Lower leg skin (tissue), 4 donors: ENCODE data around the gene NOL4L. TPM values are rescaled to one million over a fixed set of nuclear protein-coding genes. Genes with fewer than 3 reads are reported as not detected.

Source experiments
- DNase-seq, 2 donors: peaks; one replicate each; pipeline ENCODE4 v3.0.0-alpha.2; 2019; ENCODE audit warnings: low spot score in 2 of 2
- H3K4me3 ChIP-seq: fragments of 200-600 bp; sonication (generic); 2 replicates; pipeline ENCODE4 v1.5.1; 2017; ENCODE audit warnings: mild to moderate bottlenecking, low read depth; ENCODE audit not compliant: poor library complexity, severe bottlenecking
- CTCF ChIP-seq, 3 donors: fragments of 450-650 bp; IDR thresholded peaks; one replicate each; pipeline ENCODE4 v1.5.1; 2016; ENCODE audit warnings: antibody characterized with exemption in 3 of 3, mild to moderate bottlenecking in 3 of 3, moderate library complexity in 2 of 3
- POLR2A ChIP-seq, 2 donors: fragments of 450-650 bp; IDR thresholded peaks; one replicate each; pipeline ENCODE4 v1.6.1; 2016 to 2017; ENCODE audit warnings: antibody characterized with exemption in 2 of 2, mild to moderate bottlenecking in 1 of 2, moderate library complexity in 1 of 2
- WGBS, 2 donors: methylation state at CpG; one replicate each; pipeline ENCODE4 v1.1.5; 2018; 5-methylcytosine and 5-hydroxymethylcytosine counted together
- intact Hi-C: fragments of 100-400 bp; cut with DNase I; formaldehyde crosslinking; loops from one replicate; pipeline ENCODE4 v1.15.0; 2023; ENCODE audit warnings: low total_unique reads
- total RNA-seq, 4 donors: library from RNA; depleted of rRNA; stranded (reverse); fragments of >200 nt; gene quantifications; one replicate each; pipeline ENCODE4 v1.1.0, GENCODE V29; 2016

The NOL4L gene
- total RNA-seq, 4 donors from 2014 or later: 4.6 to 10.4 (median 7.0) TPM

DNA sequence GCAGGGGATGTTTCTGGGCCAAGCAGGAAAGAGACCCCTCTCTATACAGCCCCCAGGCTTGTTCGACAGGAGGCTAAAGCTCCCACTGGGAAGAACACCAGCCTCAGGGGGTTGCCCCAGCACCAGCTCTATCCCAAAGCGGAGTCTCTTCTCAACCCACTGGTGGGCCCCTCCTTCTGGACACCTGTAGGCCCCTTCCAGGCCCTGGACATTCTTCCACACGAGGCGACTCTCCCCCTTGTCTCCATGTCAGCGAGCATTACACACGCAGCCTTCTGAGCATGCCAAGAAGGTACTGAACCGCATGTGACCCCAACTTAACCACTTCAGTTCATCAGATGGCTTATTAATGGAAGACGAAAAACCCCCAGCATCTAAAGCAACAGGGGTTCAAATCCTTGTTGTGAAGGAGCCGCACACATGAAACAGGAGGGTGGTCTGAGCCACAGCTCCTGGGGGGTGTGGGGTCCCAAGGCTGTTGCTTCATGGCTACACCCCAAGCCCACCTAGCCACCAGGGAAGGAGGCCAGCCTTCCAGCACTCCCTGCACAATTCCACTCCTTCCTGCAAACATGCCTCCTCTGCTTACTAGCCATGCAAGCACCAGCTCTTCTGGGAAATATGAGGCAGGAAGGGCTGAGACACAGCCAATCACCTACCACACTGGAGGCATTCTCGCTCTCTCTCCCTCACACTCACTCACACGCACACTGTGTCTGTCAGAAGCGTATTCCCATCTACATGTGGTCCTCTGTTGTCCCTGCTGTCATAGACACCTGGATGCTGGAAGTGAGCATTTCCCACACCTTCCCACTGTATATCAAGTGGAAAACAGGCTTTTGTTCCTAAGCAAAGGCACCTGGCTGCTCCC is 104.5 kb downstream of the NOL4L start:
- intact Hi-C loops: no loop called here
- no peak for DNase-seq
- 76 to 90% methylated on average over 12 of the region's 12 CpGs for WGBS, 2 donors
- TF ChIP-seq CTCF (IDR thresholded peaks at IDR 0.05) (no peak), POLR2A (IDR thresholded peaks at IDR 0.05) (no peak)
- no peak overlapping the region for H3K4me3 ChIP-seq

- intact Hi-C loops: no loop called here
- 63 to 80% methylated on average over 2 of the region's 2 CpGs for WGBS, 2 donors
- TF ChIP-seq POLR2A (IDR thresholded peaks at IDR 0.05) (no peak), CTCF (IDR thresholded peaks at IDR 0.05) (no peak)
- no peak overlapping the region for H3K4me3 ChIP-seq
- DNase-seq: no peak
These were observed 105.4 kb downstream of the NOL4L start for GRCh38 chr20:32479697-32480171.

GRCh38 chr20:32479012-32479411 is 106.1 kb downstream of the NOL4L start:
- intact Hi-C loops: no loop called here
- H3K4me3 ChIP-seq: no peak overlapping the region
- no peak for TF ChIP-seq POLR2A (IDR thresholded peaks at IDR 0.05)
- TF ChIP-seq CTCF (IDR thresholded peaks at IDR 0.05): no peak
- 94 to 98% methylated on average over 5 of the region's 5 CpGs for WGBS, 2 donors
- DNase-seq: no peak

DNA sequence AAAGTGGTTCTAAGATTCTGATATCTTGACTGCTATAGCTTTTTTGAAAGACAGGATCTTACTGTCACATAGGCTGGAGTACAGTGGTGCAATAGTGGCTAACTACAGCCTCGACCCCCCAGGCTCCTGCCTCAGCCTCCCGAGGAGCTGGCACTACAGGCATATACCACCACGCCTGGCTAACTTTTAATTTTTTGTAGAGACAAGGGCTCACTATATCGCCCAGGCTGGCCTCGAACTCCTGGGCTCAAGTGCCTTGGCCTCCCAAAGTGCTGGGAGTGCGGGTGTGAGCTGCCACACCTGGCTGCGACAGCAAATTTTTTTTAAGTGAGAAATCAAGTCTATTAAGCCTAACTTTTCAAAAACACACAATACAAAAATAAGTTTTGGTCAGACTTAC is 106.6 kb downstream of the NOL4L start:
- TF ChIP-seq CTCF (IDR thresholded peaks at IDR 0.05) (no peak), POLR2A (IDR thresholded peaks at IDR 0.05) (no peak)
- intact Hi-C loops: no loop called here
- 92 to 96% methylated on average over 7 of the region's 7 CpGs for WGBS, 2 donors
- DNase-seq: no peak
- no peak overlapping the region for H3K4me3 ChIP-seq

DNA sequence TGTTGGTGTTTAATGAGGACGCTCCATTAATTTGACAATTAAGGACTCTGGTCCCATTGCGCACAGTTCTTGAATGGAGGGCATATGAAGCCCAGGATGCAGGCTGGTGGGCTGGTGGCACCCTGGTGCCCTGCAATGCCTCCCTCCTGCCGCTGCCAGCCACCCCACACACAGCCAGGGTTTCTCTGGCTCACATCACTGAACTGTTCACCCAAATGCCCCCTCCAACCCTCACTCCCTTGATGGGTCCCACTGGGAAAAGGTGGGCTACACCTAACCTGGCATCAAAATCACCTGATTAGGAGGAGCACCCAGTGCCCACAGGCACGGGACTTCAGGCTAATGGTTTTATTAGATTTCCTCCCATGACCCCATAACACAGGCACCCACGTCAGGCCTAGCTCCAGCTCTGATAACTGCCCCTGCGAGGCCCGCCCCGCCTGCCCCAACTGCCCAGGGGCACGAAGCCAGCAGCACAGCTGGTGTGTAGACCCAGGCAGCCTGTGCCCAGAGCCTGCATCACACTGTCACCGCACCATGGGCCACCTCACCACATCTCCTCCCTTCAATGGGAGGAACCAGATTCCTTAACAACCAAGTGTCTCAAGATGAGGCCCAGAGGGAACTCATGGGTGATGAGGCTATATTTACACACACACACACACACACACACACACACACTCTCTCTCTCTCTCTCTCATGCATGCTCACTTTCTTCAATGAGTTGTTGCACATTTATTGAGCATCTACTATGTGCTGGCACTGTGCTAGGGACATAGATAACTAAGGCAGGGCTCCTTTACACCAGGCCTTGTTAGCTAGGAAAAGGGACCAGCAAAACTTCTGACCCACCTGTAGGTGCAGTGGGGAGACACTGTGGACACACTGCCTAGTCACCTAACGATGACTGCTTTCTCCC is 107.3 kb downstream of the NOL4L start:
- DNase-seq: no peak
- TF ChIP-seq CTCF (IDR thresholded peaks at IDR 0.05) (no peak), POLR2A (IDR thresholded peaks at IDR 0.05) (no peak)
- 86 to 87% methylated on average over 10 to 11 of the region's 11 CpGs for WGBS, 2 donors
- intact Hi-C loops: no loop called here
- H3K4me3 ChIP-seq: no peak overlapping the region
